Karpas-422 (cell line): Measurements from ENCODE around the gene MDFI. TPM values are rescaled to one million over a fixed set of nuclear protein-coding genes. Genes with fewer than 3 reads are reported as not detected.

Source experiments
- DNase-seq: peaks from one replicate; pipeline ENCODE4 v3.0.0-alpha.2; 2015
- H2AFZ ChIP-seq: fragments of 200-600 bp; sonication (generic); 2 replicates; pipeline ENCODE4 v1.6.1; 2014; ENCODE audit warnings: antibody characterized with exemption, low read length, mixed read lengths
- H3K27ac ChIP-seq: fragments of 200-600 bp; sonication (generic); 2 replicates; pipeline ENCODE4 v1.5.1; 2014; ENCODE audit warnings: mild to moderate bottlenecking, low read length, moderate library complexity
- H3K27me3 ChIP-seq: fragments of 200-600 bp; sonication (generic); 2 replicates; pipeline ENCODE4 v1.6.1; 2014; ENCODE audit warnings: low read length, mixed read lengths
- H3K36me3 ChIP-seq: fragments of 200-600 bp; sonication (generic); 2 replicates; pipeline ENCODE4 v1.6.1; 2014; ENCODE audit warnings: low read length, mixed read lengths; ENCODE audit not compliant: insufficient read depth
- H3K4me1 ChIP-seq: fragments of 200-600 bp; sonication (generic); 2 replicates; pipeline ENCODE4 v1.6.1; 2014; ENCODE audit warnings: mild to moderate bottlenecking, low read length, mixed read lengths
- H3K4me2 ChIP-seq: fragments of 200-600 bp; sonication (generic); 2 replicates; pipeline ENCODE4 v1.6.1; 2014; ENCODE audit warnings: low read length, low read depth, mild to moderate bottlenecking; ENCODE audit not compliant: poor library complexity, severe bottlenecking
- H3K4me3 ChIP-seq: fragments of 200-600 bp; sonication (generic); 2 replicates; pipeline ENCODE4 v1.5.1; 2014; ENCODE audit warnings: mild to moderate bottlenecking, antibody characterized with exemption, low read length, mixed read lengths
- H3K79me2 ChIP-seq: fragments of 200-600 bp; sonication (generic); 2 replicates; pipeline ENCODE4 v1.6.1; 2014; ENCODE audit warnings: mild to moderate bottlenecking, low read length, mixed read lengths
- H3K9ac ChIP-seq: fragments of 200-600 bp; sonication (generic); 2 replicates; pipeline ENCODE4 v1.6.0; 2014; ENCODE audit warnings: low read length
- H3K9me2 ChIP-seq: fragments of 200-600 bp; sonication (generic), shearing (Covaris generic); replicated peaks from 2 replicates; pipeline ENCODE4 v1.6.0; 2014; ENCODE audit warnings: mild to moderate bottlenecking, low read length, moderate library complexity; ENCODE audit not compliant: insufficient read depth
- H3K9me3 ChIP-seq: fragments of 300-700, 200-600 bp; sonication (generic); 2 replicates; pipeline ENCODE4 v1.6.1; 2014; ENCODE audit warnings: low read length, mixed read lengths
- H4K20me1 ChIP-seq: fragments of 200-600 bp; sonication (generic); 2 replicates; pipeline ENCODE4 v1.6.1; 2014; ENCODE audit warnings: mild to moderate bottlenecking, antibody characterized with exemption, low read length, low read depth; ENCODE audit not compliant: insufficient read depth
- total RNA-seq: library from RNA; depleted of rRNA; stranded (reverse); fragments of >200 nt; shearing (Covaris generic); gene quantifications from 2 replicates; pipeline ENCODE4 v1.2.3, GENCODE V29; 2014; ENCODE audit warnings: low replicate concordance

Gene MDFI
- total RNA-seq, 1 experiment from 2014 or later = not detected

DNA sequence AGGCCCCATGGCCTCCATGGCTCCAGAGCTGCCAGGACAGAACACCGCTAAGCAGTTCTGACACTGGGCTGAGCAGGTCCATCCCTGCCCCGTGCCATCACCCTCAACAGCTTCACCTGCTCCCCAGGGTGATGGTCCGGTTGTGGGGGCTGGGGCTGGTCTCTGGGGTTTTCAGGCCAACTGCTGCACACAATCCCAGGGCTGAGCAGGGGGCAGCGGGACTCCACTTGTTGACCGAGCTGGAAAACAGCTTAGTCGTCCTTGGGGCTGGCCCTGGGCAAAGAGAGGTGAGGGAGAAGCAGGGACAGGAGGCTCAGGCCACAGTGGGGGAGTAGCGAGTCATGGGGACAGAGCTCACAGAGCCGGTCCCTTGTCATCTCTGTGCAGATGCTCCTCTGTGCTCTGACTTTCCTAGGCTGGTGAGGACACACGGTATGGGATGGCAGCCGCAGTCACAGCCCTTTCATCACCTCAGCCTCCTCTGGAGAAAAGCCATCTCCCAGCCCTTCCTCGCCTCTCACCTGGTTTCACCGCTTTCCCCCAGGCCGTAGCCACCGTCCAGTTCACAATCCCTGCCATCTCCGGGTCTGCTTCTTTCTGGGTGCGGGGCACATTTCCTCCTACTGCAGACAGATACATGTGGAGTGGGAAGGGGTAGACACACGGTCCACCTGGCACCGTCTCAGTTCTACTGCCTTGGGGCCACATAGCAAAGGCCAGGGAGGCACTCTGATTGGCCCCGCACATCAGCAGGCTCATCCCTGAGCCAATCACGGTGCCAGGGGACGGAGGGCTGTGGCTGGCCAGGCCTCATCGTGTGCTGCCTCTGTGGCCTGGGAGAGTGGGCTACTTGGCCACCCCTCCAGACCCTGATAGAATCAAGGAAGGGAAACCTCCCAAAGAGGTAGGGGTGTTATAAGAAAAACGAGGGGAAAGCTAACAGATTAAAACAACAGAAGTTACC lies 19.1 kb downstream of the MDFI start:
- DNase-seq = no peak
- Histone ChIP-seq H3K4me3 (no peak overlapping the region), H2AFZ (no peak overlapping the region), H3K9me3 (no peaks in the 10 kb centered on the region), H3K4me1 (no peaks in the 10 kb centered on the region), H3K9ac (no peak overlapping the region), H4K20me1 (no peaks in the 10 kb centered on the region), H3K9me2 (no peaks in the 10 kb centered on the region), H3K27me3 (no peaks in the 10 kb centered on the region), H3K27ac (no peak overlapping the region), H3K4me2 (no peak overlapping the region), H3K79me2 (no peaks in the 10 kb centered on the region), H3K36me3 (no peaks in the 10 kb centered on the region)

DNA sequence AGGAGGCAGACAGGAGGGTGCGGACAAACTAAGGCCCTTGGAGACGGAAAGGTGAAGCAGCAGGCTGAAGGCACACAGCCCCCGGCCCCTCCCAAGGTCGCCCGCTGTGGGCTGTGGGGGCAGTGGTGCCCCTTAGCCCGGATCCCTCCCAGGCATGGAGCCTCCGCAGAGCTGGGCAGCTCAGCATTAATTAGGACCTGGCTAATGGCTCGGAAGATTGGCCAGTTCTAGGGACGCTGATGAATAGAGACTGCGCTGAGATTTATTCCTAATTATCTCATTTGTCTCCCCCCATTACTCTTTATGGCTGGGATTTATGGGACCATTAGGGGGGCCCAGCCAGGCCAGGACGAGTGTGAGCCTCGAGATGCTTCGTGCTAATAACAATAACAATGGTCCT lies 20.4 kb downstream of the MDFI start:
- H3K36me3 ChIP-seq = no peaks in the 10 kb centered on the region
- H3K9me2 ChIP-seq = no peaks in the 10 kb centered on the region

DNA sequence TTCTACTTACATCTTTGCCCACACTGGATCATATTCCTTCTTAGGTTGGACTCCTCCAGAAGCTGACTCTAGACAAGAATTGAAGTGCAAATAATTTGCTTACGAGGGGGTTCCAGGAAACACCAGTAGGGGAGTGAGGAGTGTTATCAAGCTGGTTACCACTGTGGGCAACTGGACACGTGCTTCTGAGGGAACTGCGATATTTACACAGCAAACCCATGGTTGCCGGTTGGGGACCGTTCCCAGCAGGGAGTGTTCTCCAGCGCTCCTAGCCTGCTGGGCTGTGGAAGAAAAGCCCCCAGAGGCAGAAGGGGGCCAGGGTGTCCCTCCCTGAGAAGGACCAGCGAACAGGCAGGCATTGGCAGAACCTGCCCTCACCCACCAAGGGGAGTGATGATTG lies 21.7 kb downstream of the MDFI start:
- no peaks in the 10 kb centered on the region for H3K36me3 ChIP-seq
- DNase-seq = no peak
- H3K9me3 ChIP-seq = no peaks in the 10 kb centered on the region
- H3K9ac ChIP-seq = no peak overlapping the region
- H3K79me2 ChIP-seq = no peaks in the 10 kb centered on the region
- H3K4me2 ChIP-seq = no peak overlapping the region
- no peaks in the 10 kb centered on the region for H3K27me3 ChIP-seq
- no peaks in the 10 kb centered on the region for H3K9me2 ChIP-seq
- H4K20me1 ChIP-seq = no peaks in the 10 kb centered on the region
- no peak overlapping the region for H2AFZ ChIP-seq
- H3K4me3 ChIP-seq = no peak overlapping the region
- H3K27ac ChIP-seq = no peak overlapping the region
- H3K4me1 ChIP-seq = no peaks in the 10 kb centered on the region

More for the DNA sequence above, 20.4 kb downstream of the MDFI start:
- Histone ChIP-seq H3K4me2 (no peak overlapping the region), H3K27ac (no peak overlapping the region), H3K9me3 (no peaks in the 10 kb centered on the region), H3K27me3 (no peaks in the 10 kb centered on the region), H3K79me2 (no peaks in the 10 kb centered on the region), H2AFZ (no peak overlapping the region), H3K9ac (no peak overlapping the region), H3K4me3 (no peak overlapping the region), H3K4me1 (no peaks in the 10 kb centered on the region), H4K20me1 (no peaks in the 10 kb centered on the region)
- no peak for DNase-seq

DNA sequence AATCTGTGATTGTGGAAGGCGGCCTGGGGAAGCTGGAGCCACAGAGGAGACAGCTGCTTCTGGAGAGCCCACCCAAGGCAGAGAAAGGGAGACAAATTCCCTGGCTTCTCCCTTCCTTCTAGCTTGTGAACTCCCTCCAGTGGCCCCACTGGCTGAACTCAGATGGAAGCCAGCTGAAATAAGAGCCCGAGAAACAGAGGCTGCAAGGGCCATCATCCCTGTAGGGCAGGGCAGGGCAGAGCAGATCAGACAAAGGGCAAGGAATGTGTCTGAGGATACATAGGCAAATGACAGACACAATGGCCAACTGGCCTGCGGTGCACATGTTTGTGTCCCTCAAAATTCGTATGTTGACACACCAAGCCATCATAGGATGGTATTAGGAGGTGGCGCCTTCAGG lies 25.3 kb downstream of the MDFI start:
- Histone ChIP-seq H3K4me2 (no peak overlapping the region), H3K9me3 (no peaks in the 10 kb centered on the region), H3K9me2 (no peaks in the 10 kb centered on the region), H3K27ac (no peak overlapping the region), H2AFZ (no peak overlapping the region), H3K36me3 (no peaks in the 10 kb centered on the region), H3K4me1 (no peaks in the 10 kb centered on the region), H3K79me2 (no peaks in the 10 kb centered on the region), H3K4me3 (no peak overlapping the region), H4K20me1 (no peaks in the 10 kb centered on the region), H3K27me3 (no peaks in the 10 kb centered on the region), H3K9ac (no peak overlapping the region)
- no peak for DNase-seq

DNA sequence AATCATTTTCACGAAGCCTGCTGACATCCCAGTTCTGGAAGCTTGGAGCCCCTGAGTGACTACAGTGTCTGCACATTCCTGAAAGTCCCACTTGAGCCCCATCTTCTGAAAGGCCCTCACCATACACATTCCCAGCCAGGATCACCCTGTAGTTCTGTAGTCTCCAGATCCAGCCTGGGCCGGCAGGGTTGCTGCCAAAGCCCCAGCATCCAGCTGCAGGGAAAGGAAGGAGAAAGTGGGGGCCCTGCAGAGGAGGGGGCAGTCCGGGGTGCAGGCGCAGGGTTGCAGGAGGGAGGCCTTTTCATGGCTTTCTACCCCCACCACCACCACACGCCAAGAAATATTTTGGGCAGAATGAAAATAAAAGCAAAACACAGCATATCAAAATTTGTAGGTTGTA lies 26.0 kb downstream of the MDFI start:
- H2AFZ ChIP-seq = no peak overlapping the region

DNA sequence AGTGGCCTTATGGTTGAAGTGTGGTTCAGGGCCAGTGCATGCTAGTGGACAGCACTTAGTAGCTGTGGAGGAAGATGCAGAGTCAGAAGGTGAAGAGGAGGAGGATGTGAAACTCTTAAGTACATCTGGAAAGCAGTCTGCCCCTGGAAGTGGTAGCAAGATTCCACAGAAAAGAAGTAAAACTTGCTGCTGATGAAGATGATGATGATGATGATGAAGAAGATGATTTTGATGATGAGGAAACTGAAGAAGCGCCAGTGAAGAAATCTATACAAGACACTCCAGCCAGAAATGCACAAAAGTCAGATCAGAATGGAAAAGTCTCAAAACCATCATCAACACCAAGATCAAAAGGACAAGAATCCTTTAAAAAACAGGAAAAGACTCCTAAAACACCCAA lies 28.9 kb downstream of the MDFI start:
- Histone ChIP-seq H3K4me2 (no peak overlapping the region), H3K9me3 (peaks cover 5% of the 10 kb centered on the region; the same call in 1 of the 2 replicates), H3K9ac (no peak overlapping the region), H2AFZ (no peak overlapping the region), H3K9me2 (no peaks in the 10 kb centered on the region), H3K79me2 (no peaks in the 10 kb centered on the region), H3K36me3 (no peaks in the 10 kb centered on the region), H4K20me1 (no peaks in the 10 kb centered on the region), H3K4me3 (no peak overlapping the region), H3K4me1 (no peaks in the 10 kb centered on the region), H3K27ac (no peak overlapping the region), H3K27me3 (peaks cover 3% of the 10 kb centered on the region; the same call in 1 of the 2 replicates)
- no peak for DNase-seq

More for the DNA sequence above, 26.0 kb downstream of the MDFI start:
- Histone ChIP-seq H3K4me2 (no peak overlapping the region), H3K9ac (no peak overlapping the region), H3K4me1 (no peaks in the 10 kb centered on the region), H4K20me1 (no peaks in the 10 kb centered on the region), H3K27me3 (peaks cover 3% of the 10 kb centered on the region; the same call in 1 of the 2 replicates), H3K9me2 (no peaks in the 10 kb centered on the region), H3K27ac (no peak overlapping the region), H3K4me3 (no peak overlapping the region), H3K9me3 (peaks cover 4% of the 10 kb centered on the region; the same call in 1 of the 2 replicates), H3K36me3 (no peaks in the 10 kb centered on the region), H3K79me2 (no peaks in the 10 kb centered on the region)
- DNase-seq = no peak

DNA sequence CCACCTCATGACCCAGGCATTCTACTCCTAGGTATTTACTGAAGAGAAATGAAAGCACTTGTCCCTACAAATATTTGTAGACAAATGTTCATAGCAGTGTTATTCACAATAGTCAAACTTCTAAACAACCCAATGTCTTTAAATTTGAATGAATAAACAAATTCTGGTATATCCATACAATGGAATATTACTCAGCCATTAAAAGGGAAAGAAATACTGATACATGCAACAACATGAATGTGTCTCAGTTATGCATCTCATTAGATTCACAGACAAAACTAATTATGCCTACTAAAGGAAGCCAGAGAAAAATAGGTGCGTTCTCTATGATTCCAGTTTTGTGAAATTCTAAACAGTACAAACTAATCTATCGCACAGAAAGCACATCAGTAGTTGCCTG lies 30.7 kb downstream of the MDFI start:
- no peak overlapping the region for H3K9ac ChIP-seq
- H4K20me1 ChIP-seq = no peaks in the 10 kb centered on the region
- H3K4me3 ChIP-seq = no peak overlapping the region
- no peaks in the 10 kb centered on the region for H3K4me1 ChIP-seq
- H3K36me3 ChIP-seq = no peaks in the 10 kb centered on the region
- H3K9me2 ChIP-seq = no peaks in the 10 kb centered on the region
- no peak overlapping the region for H3K4me2 ChIP-seq
- peaks cover 5% of the 10 kb centered on the region; the same call in 1 of the 2 replicates for H3K9me3 ChIP-seq
- no peak overlapping the region for H2AFZ ChIP-seq
- no peak overlapping the region for H3K27ac ChIP-seq
- H3K27me3 ChIP-seq = peaks cover 3% of the 10 kb centered on the region; the same call in 1 of the 2 replicates
- no peak for DNase-seq
- no peaks in the 10 kb centered on the region for H3K79me2 ChIP-seq

DNA sequence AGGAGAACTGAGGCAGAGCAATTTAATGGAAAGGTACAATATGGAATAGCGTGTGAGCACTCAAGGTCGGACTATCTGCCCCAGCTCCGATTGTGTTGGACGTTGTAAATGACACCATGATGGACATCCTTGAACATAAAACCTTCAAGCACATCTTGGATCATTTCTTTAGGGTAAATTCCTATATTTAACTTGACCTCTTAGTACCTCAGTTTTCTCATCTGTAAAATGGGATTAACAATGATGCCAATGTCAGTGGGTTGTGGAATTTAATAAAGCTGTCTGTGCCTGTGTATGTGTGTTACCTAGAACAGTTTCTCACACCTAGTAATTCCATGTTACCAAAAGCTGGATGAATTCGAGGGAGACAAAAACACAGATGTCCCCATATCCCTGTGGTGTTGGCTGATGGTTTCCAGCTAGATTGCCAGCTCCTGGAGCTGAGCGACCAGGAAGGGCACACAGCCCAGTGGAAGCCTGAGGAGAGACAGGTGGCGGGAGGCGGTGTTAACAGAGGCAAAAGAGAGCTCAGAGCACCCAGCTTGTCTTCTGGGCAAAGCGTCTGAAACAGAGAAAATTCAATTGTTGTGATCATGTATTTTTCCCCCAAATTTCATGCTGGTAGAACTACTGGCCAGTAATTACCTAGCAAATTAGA lies 32.6 kb downstream of the MDFI start:
- no peak for DNase-seq
- H3K4me2 ChIP-seq = no peak overlapping the region
- no peak overlapping the region for H3K4me3 ChIP-seq
- H2AFZ ChIP-seq = no peak overlapping the region
- H3K4me1 ChIP-seq = no peaks in the 10 kb centered on the region
- H3K9me3 ChIP-seq = peaks cover 5% of the 10 kb centered on the region; the same call in 1 of the 2 replicates
- H3K79me2 ChIP-seq = no peaks in the 10 kb centered on the region
- 0 out of 2 replicates have a peak, but pooled peaks cover 4% of the 10 kb centered on the region for H4K20me1 ChIP-seq
- no peak overlapping the region for H3K27ac ChIP-seq
- H3K36me3 ChIP-seq = no peaks in the 10 kb centered on the region
- H3K9ac ChIP-seq = no peak overlapping the region
- peaks cover 3% of the 10 kb centered on the region; the same call in 1 of the 2 replicates for H3K27me3 ChIP-seq
- no peaks in the 10 kb centered on the region for H3K9me2 ChIP-seq
